ENCODE measurements around the gene RGS11.

The RGS11 gene

DNA sequence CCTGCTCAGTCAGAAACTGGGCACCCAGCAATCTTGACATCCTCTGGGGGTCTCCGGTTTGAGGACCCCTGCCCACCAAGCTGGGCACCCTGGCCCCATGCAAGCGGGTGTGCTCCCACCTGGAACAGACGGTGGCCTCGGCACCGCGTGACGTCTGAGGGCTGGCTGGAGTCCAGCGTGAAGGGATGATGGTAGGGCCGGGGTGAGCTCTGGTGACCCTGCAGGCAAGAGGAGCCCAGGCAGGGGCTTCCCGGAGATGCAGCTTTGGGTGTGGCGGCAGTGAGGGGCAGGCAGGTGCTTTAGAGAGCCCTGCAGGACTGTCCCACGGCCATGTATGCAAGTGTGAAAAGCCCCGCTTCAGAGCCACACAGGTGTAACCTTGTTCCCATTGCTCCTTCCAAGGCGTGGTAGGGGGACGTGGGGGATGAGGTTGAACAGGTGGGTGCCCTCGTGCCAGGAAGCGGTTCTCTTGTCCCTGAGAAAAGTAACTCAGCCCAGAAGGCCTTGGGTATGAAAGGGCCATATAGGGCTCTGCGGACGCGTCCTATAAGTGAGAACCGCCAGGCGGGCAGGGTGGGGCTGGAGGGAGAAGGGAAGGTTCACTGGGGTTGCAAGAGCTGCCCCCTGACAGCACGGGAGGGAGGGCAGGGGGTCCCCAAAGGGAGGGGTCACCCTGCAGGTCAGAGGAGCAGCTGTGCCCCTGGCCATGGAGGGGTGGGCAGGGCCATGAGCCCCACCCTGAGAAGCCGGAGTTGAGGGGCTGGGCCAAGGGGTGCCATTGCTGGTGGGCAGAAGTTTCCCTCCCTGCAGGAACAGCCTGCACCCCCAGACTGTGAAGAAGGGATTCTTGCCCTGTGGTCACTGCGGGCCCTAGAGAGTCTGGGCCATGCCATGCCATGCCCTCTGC is 9.2 kb downstream of the RGS11 start:
- no peak overlapping the region for H3K9ac ChIP-seq (ENCODE audit: low read length)
- no CpG with 5 or more reads among the region's 25 CpGs for WGBS (ENCODE audit: extremely low coverage, insufficient coverage, insufficient read length)
- no peaks in the 10 kb centered on the region for H3K79me2 ChIP-seq (ENCODE audit: control insufficient read depth, insufficient read depth, low read length, poor library complexity)
- no peaks in the 10 kb centered on the region for H3K4me1 ChIP-seq (ENCODE audit: control insufficient read depth in 1 of 2, insufficient read depth in 2 of 2, low read length in 2 of 2)
- no peak overlapping the region for H3K4me3 ChIP-seq (ENCODE audit: low read depth, low read length)
- no peak for DNase-seq
- H3K36me3 ChIP-seq (ENCODE audit: control insufficient read depth in 1 of 2, insufficient read depth in 2 of 2, low read length in 2 of 2), result peaks cover 30 to 33% of the 10 kb centered on the region in 2 experiments
- no peaks in the 10 kb centered on the region for H3K79me1 ChIP-seq (ENCODE audit: low read length)
- no peaks in the 10 kb centered on the region for H3K27me3 ChIP-seq (ENCODE audit: insufficient read depth, low read length)
- no peak overlapping the region for H3K27ac ChIP-seq (ENCODE audit: low read depth, low read length)
- H2AFZ ChIP-seq (ENCODE audit: insufficient read depth, low read length, poor library complexity), result no peak overlapping the region
- H2BK120ac ChIP-seq (ENCODE audit: insufficient read depth, low read length, poor library complexity), result no peak overlapping the region
- no peak overlapping the region for H4K8ac ChIP-seq (ENCODE audit: low read depth, low read length)
- peaks cover 11% of the 10 kb centered on the region for H3K9me3 ChIP-seq (ENCODE audit: insufficient read depth, low read depth, low read length)
- H2AK5ac ChIP-seq (ENCODE audit: low read length), result no peak overlapping the region
- H3K4ac ChIP-seq (ENCODE audit: low read depth, low read length), result no peak overlapping the region
- no peak overlapping the region for H2BK5ac ChIP-seq (ENCODE audit: low read depth, low read length, poor library complexity)
- H3K18ac ChIP-seq (ENCODE audit: low read length), result no peak overlapping the region
- H2BK12ac ChIP-seq (ENCODE audit: low read length), result no peak overlapping the region
- H3K4me2 ChIP-seq (ENCODE audit: low read length), result no peak overlapping the region
- no peak overlapping the region for H4K91ac ChIP-seq (ENCODE audit: low read depth, low read length)
- H4K12ac ChIP-seq (ENCODE audit: low read depth, low read length), result no peak overlapping the region
- H3K14ac ChIP-seq (ENCODE audit: low read length), result no peak overlapping the region
- no peak overlapping the region for H3K23ac ChIP-seq (ENCODE audit: low read length)

DNA sequence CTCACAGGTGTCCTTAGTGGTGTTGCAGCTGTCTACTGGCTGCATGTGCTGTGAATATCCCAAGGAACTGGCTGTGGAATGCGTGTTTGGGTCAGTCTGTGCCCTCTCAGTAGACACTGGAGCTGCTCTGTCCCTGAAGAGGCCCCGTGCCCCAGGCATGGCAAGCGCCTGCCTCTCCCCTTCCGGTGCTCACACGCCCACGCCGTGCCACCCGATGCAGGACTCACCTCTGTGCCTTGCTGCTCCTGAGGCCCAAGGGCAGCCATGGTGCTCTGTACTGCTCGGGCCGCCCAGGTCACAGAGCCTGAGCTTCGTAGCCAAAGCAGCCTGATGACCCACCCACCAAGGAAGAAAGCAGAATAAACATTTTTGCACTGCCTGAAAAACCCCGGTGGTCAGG is 10.0 kb downstream of the RGS11 start:
- Histone ChIP-seq H3K9ac (ENCODE audit: low read length) (no peak overlapping the region), H3K27ac (ENCODE audit: low read depth, low read length) (no peak overlapping the region), H2BK5ac (ENCODE audit: low read depth, low read length, poor library complexity) (no peak overlapping the region), H3K4me3 (ENCODE audit: low read depth, low read length) (no peak overlapping the region), H3K4me1 (ENCODE audit: control insufficient read depth in 1 of 2, insufficient read depth in 2 of 2, low read length in 2 of 2) (no peaks in the 10 kb centered on the region), H4K91ac (ENCODE audit: low read depth, low read length) (no peak overlapping the region), H2BK12ac (ENCODE audit: low read length) (no peak overlapping the region), H3K9me3 (ENCODE audit: insufficient read depth, low read depth, low read length) (peaks cover 9% of the 10 kb centered on the region), H2AFZ (ENCODE audit: insufficient read depth, low read length, poor library complexity) (no peak overlapping the region), H3K23ac (ENCODE audit: low read length) (no peak overlapping the region), H3K14ac (ENCODE audit: low read length) (no peak overlapping the region), H3K79me1 (ENCODE audit: low read length) (no peaks in the 10 kb centered on the region), H3K18ac (ENCODE audit: low read length) (no peak overlapping the region), H3K4me2 (ENCODE audit: low read length) (no peak overlapping the region), H4K8ac (ENCODE audit: low read depth, low read length) (no peak overlapping the region), H3K36me3 (ENCODE audit: control insufficient read depth in 1 of 2, insufficient read depth in 2 of 2, low read length in 2 of 2) (peaks cover 38 to 40% of the 10 kb centered on the region in 2 experiments), H3K79me2 (ENCODE audit: control insufficient read depth, insufficient read depth, low read length, poor library complexity) (no peaks in the 10 kb centered on the region), H4K12ac (ENCODE audit: low read depth, low read length) (no peak overlapping the region), H3K4ac (ENCODE audit: low read depth, low read length) (no peak overlapping the region), H3K27me3 (ENCODE audit: insufficient read depth, low read length) (no peaks in the 10 kb centered on the region), H2AK5ac (ENCODE audit: low read length) (no peak overlapping the region), H2BK120ac (ENCODE audit: insufficient read depth, low read length, poor library complexity) (no peak overlapping the region)
- DNase-seq, result no peak
- no CpG with 5 or more reads among the region's 12 CpGs for WGBS (ENCODE audit: extremely low coverage, insufficient coverage, insufficient read length)

DNA sequence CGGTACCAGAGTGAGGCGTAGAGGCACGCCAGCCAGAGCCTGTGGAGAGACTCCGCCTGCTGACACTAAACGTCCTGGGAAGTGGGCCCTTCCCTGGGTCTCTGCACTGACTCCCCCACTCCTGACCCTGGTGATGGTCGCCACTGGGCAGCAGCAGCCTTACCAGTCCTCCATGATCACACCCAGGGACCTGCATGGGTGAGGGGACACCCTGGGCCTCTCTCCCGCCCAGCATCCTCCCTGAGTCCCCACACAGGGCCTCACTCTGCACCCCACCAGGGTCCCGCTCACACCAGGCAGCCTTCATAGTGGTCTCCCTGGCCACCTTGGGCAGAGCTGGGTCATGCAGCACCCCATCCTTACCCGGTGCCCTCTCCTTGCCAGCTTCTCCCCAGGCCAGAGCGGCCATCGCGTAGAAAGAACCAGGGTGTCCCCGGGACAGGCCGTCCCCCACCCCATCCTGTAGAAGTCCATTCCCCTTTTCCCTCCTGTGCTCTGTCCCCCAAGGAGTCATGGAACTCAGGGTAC is 10.7 kb downstream of the RGS11 start:
- peaks cover 43 to 44% of the 10 kb centered on the region in 2 experiments for H3K36me3 ChIP-seq (ENCODE audit: control insufficient read depth in 1 of 2, insufficient read depth in 2 of 2, low read length in 2 of 2)
- no peak overlapping the region for H4K91ac ChIP-seq (ENCODE audit: low read depth, low read length)
- no peak overlapping the region for H2BK120ac ChIP-seq (ENCODE audit: insufficient read depth, low read length, poor library complexity)
- H3K9ac ChIP-seq (ENCODE audit: low read length), result no peak overlapping the region
- H3K27me3 ChIP-seq (ENCODE audit: insufficient read depth, low read length), result no peaks in the 10 kb centered on the region
- H4K8ac ChIP-seq (ENCODE audit: low read depth, low read length), result no peak overlapping the region
- H3K14ac ChIP-seq (ENCODE audit: low read length), result no peak overlapping the region
- H2AFZ ChIP-seq (ENCODE audit: insufficient read depth, low read length, poor library complexity), result no peak overlapping the region
- no peak overlapping the region for H3K4me2 ChIP-seq (ENCODE audit: low read length)
- no peaks in the 10 kb centered on the region for H3K79me2 ChIP-seq (ENCODE audit: control insufficient read depth, insufficient read depth, low read length, poor library complexity)
- no peak overlapping the region for H3K23ac ChIP-seq (ENCODE audit: low read length)
- no peak overlapping the region for H3K27ac ChIP-seq (ENCODE audit: low read depth, low read length)
- no peak overlapping the region for H2BK5ac ChIP-seq (ENCODE audit: low read depth, low read length, poor library complexity)
- H3K4me1 ChIP-seq (ENCODE audit: control insufficient read depth in 1 of 2, insufficient read depth in 2 of 2, low read length in 2 of 2), result no peaks in the 10 kb centered on the region
- H3K9me3 ChIP-seq (ENCODE audit: insufficient read depth, low read depth, low read length), result peaks cover 9% of the 10 kb centered on the region
- no peak for DNase-seq
- no CpG with 5 or more reads among the region's 14 CpGs for WGBS (ENCODE audit: extremely low coverage, insufficient coverage, insufficient read length)
- no peak overlapping the region for H3K18ac ChIP-seq (ENCODE audit: low read length)
- H2AK5ac ChIP-seq (ENCODE audit: low read length), result no peak overlapping the region
- no peak overlapping the region for H2BK12ac ChIP-seq (ENCODE audit: low read length)
- H3K4me3 ChIP-seq (ENCODE audit: low read depth, low read length), result no peak overlapping the region
- no peak overlapping the region for H4K12ac ChIP-seq (ENCODE audit: low read depth, low read length)
- H3K79me1 ChIP-seq (ENCODE audit: low read length), result no peaks in the 10 kb centered on the region
- no peak overlapping the region for H3K4ac ChIP-seq (ENCODE audit: low read depth, low read length)

DNA sequence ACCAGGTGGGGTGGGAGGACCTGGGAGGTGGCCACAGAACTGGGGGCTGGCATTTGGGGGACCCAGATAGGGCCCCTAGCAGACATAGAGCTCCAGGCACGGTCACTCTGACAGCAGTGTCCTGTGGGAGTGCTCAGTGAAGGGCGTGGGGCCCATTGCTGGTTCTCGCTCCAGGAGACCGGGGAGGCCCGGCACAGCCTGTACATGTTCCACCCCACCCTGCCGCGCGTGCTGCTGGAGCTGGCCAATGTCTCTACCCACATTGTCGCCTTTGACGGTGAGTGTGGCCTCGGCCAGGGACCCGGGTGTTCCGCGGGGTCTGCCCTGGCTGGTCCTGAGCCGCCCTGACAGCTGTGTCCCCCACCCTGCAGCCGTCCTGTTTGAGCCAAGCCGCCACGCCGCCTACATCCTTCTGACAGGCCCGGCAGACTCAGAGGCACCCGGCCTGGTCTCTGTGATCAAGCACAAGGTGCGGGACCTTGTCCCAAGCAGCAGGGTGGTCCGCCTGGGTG is 11.2 kb downstream of the RGS11 start:
- no peak overlapping the region for H3K27ac ChIP-seq (ENCODE audit: low read depth, low read length)
- H3K4me2 ChIP-seq (ENCODE audit: low read length), result no peak overlapping the region
- H3K79me1 ChIP-seq (ENCODE audit: low read length), result no peaks in the 10 kb centered on the region
- H2AK5ac ChIP-seq (ENCODE audit: low read length), result no peak overlapping the region
- no peak overlapping the region for H3K4ac ChIP-seq (ENCODE audit: low read depth, low read length)
- no peak overlapping the region for H4K91ac ChIP-seq (ENCODE audit: low read depth, low read length)
- H3K9me3 ChIP-seq (ENCODE audit: insufficient read depth, low read depth, low read length), result peaks cover 9% of the 10 kb centered on the region
- no peak for DNase-seq
- no peak overlapping the region for H3K23ac ChIP-seq (ENCODE audit: low read length)
- H3K4me3 ChIP-seq (ENCODE audit: low read depth, low read length), result no peak overlapping the region
- H3K36me3 ChIP-seq (ENCODE audit: control insufficient read depth in 1 of 2, insufficient read depth in 2 of 2, low read length in 2 of 2), result peaks cover 47 to 50% of the 10 kb centered on the region in 2 experiments
- no peak overlapping the region for H3K9ac ChIP-seq (ENCODE audit: low read length)
- H3K27me3 ChIP-seq (ENCODE audit: insufficient read depth, low read length), result no peaks in the 10 kb centered on the region
- H3K79me2 ChIP-seq (ENCODE audit: control insufficient read depth, insufficient read depth, low read length, poor library complexity), result no peaks in the 10 kb centered on the region
- no peak overlapping the region for H4K8ac ChIP-seq (ENCODE audit: low read depth, low read length)
- no peak overlapping the region for H3K18ac ChIP-seq (ENCODE audit: low read length)
- H2BK5ac ChIP-seq (ENCODE audit: low read depth, low read length, poor library complexity), result no peak overlapping the region
- no peak overlapping the region for H2AFZ ChIP-seq (ENCODE audit: insufficient read depth, low read length, poor library complexity)
- H4K12ac ChIP-seq (ENCODE audit: low read depth, low read length), result no peak overlapping the region
- no peak overlapping the region for H3K14ac ChIP-seq (ENCODE audit: low read length)
- H3K4me1 ChIP-seq (ENCODE audit: control insufficient read depth in 1 of 2, insufficient read depth in 2 of 2, low read length in 2 of 2), result no peaks in the 10 kb centered on the region
- WGBS (ENCODE audit: extremely low coverage, insufficient coverage, insufficient read length), result no CpG with 5 or more reads among the region's 23 CpGs
- H2BK120ac ChIP-seq (ENCODE audit: insufficient read depth, low read length, poor library complexity), result no peak overlapping the region
- no peak overlapping the region for H2BK12ac ChIP-seq (ENCODE audit: low read length)
